Ishikawa (cell line): ENCODE data around the gene BEND3.

ENCODE experiments used
- EGR1 ChIP-seq: IDR thresholded peaks from 2 replicates; pipeline ENCODE4 v1.6.1; 2012
- EP300 ChIP-seq: IDR thresholded peaks from 2 replicates; pipeline ENCODE4 v1.6.1; 2012; ENCODE audit warnings: borderline replicate concordance
- MAX ChIP-seq: IDR thresholded peaks from 2 replicates; pipeline ENCODE4 v1.6.1; 2012
- RAD21 ChIP-seq: IDR thresholded peaks from 2 replicates; pipeline ENCODE4 v1.6.1; 2012; ENCODE audit warnings: low read depth
- REST ChIP-seq: IDR thresholded peaks from 2 replicates; pipeline ENCODE4 v1.6.1; 2012; ENCODE audit warnings: low read depth, mild to moderate bottlenecking
- TCF12 ChIP-seq: IDR thresholded peaks from 2 replicates; pipeline ENCODE4 v1.6.1; 2012; ENCODE audit warnings: low read depth
- TEAD4 ChIP-seq: IDR thresholded peaks from 2 replicates; pipeline ENCODE4 v1.6.1; 2012
- USF1 ChIP-seq: IDR thresholded peaks from 2 replicates; pipeline ENCODE4 v1.6.1; 2012
- ZBTB7A ChIP-seq: IDR thresholded peaks from 2 replicates; pipeline ENCODE4 v1.6.1; 2012; ENCODE audit warnings: low read depth

DNA sequence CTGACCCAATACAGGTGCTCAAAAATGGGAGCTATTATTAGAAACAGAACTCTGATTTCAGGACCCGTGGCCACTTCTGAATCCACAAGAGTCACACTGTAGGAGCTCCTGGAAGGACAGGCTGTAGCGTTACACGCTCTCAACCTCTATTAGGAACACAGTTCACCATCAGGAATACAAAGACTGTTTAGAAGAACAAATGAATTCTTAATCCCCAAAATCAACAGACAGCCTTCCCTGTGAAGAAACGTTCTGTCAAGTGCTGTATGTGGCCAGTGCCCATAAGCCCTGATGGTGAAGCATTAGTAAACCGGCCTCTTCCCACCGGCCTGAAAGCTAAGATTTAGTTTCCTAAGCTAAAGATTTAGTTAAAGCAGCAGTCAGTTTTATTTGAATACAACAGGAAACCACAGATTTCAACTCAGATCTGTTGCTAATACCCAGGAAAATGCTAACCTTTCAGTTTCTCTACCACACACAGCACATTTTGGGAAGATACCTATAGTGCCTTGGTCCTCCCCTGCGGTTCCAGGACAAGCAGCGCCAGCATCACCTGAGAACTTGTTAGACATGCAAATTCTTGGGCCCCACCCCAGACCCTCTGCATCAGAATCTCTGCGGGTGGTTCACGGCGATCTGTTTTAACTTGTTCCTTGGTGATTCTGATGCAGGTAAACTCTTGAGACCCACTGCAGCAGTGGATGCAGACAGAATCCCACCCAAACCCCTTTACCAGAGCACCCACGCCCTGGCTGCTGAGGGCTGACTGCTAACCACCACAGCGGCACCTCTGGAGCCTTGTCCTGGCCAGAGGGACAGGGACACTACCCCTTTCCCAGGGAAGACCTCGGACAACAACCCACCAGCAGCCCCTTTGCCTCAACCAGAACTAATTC is 53.9 kb downstream of the BEND3 start:
- TF ChIP-seq MAX, result no peak
- TF ChIP-seq EP300, result no peak
- TF ChIP-seq EGR1, result no peak
- no peak for TF ChIP-seq USF1
- TF ChIP-seq TCF12, result no peak
- no peak for TF ChIP-seq REST
- no peak for TF ChIP-seq RAD21
- no peak for TF ChIP-seq TEAD4
- TF ChIP-seq ZBTB7A, result no peak
